HG02870 (cell line): ENCODE measurements around the gene PRKAG1.

Experiments used
- ATAC-seq: cut with Tn5 transposase; IDR thresholded peaks from one replicate; pipeline ENCODE4 v1.9.1; 2021; ENCODE audit warnings: mild to moderate bottlenecking, moderate library complexity; ENCODE audit not compliant: unreplicated experiment

PRKAG1 gene

GRCh38 chr12:49032679-49033447 is 14.3 kb upstream of the PRKAG1 start:
- no peak for ATAC-seq

- no peak for ATAC-seq
These were observed 13.7 kb upstream of the PRKAG1 start for GRCh38 chr12:49032276-49032675.

GRCh38 chr12:49031573-49032161 is 13.1 kb upstream of the PRKAG1 start:
- ATAC-seq: no peak

- ATAC-seq: no peak
These were observed 12.4 kb upstream of the PRKAG1 start for GRCh38 chr12:49030714-49031572.

- ATAC-seq: no peak
These were observed 11.5 kb upstream of the PRKAG1 start for GRCh38 chr12:49030119-49030518.

- ATAC-seq: no peak
These were observed 10.2 kb upstream of the PRKAG1 start for GRCh38 chr12:49028666-49029275.

- ATAC-seq: no peak
These were observed 9.4 kb upstream of the PRKAG1 start for GRCh38 chr12:49027846-49028555.

GRCh38 chr12:49026678-49027480 is 8.3 kb upstream of the PRKAG1 start:
- no peak for ATAC-seq

- ATAC-seq: no peak
These were observed 7.5 kb upstream of the PRKAG1 start for GRCh38 chr12:49026101-49026500.

- no peak for ATAC-seq
These were observed 6.9 kb upstream of the PRKAG1 start for GRCh38 chr12:49025463-49025862.

GRCh38 chr12:49024543-49024942 is 6.0 kb upstream of the PRKAG1 start:
- no peak for ATAC-seq

- no peak for ATAC-seq
These were observed 5.2 kb upstream of the PRKAG1 start for GRCh38 chr12:49023812-49024211.

- ATAC-seq: no peak
These were observed 4.1 kb upstream of the PRKAG1 start for GRCh38 chr12:49022558-49023178.

GRCh38 chr12:49021292-49021915 is 2.8 kb upstream of the PRKAG1 start:
- ATAC-seq: no peak

GRCh38 chr12:49020441-49020840 is 1.9 kb upstream of the PRKAG1 start:
- ATAC-seq: no peak

- no peak for ATAC-seq
These were observed 1.1 kb upstream of the PRKAG1 start for GRCh38 chr12:49019443-49020324.

- no peak for ATAC-seq
These were observed 499 bp upstream of the PRKAG1 start for GRCh38 chr12:49019120-49019430.

GRCh38 chr12:49017891-49018260 is 700 bp downstream of the PRKAG1 start:
- peak; percentile 17 for ATAC-seq
